ENCODE data around the gene COPG2. TPM values are rescaled to one million over a fixed set of nuclear protein-coding genes. Genes with fewer than 3 reads are reported as not detected.

COPG2 gene
- total RNA-seq, 1 donor from 2014 or later, result 18.2 TPM

Small RNA genes within 50 kb of the gene (microRNA-seq; reads per million reads assigned to microRNA genes)
- 952 reads per million, percentile 82 among the genes with 10 or more reads in this experiment for gene MIR335

Other genes starting within 250 kb of the COPG2 start
- gene CEP41, start 227.7 kb downstream of the COPG2 start, total RNA-seq, result 4.2 TPM
- 6.4 TPM for gene MEST, start 176.7 kb downstream of the COPG2 start, total RNA-seq
- gene TSGA13, start 17.8 kb upstream of the COPG2 start, total RNA-seq, result not detected
- not detected for gene KLF14, start 65.5 kb upstream of the COPG2 start, total RNA-seq